Calu3 (cell line): ENCODE results near the gene CCDC158. TPM values are rescaled to one million over a fixed set of nuclear protein-coding genes. Genes with fewer than 3 reads are reported as not detected.
A peak's percentile ranks its signal among the peaks of the same experiment; 100 is the strongest.

Source experiments
- BruUV-seq: library from RNA; stranded (reverse); fragments of 400-500 nt; replicated peaks from 2 replicates; lab custom pipeline; 2021; lab: Mats Ljungman, UMichigan
- CTCF ChIA-PET: fragments of 300-600 bp; sonication (Branson Sonifier 250); formaldehyde crosslinking; loops from one replicate; lab custom pipeline; 2022; ENCODE audit warnings: antibody characterized with exemption; lab: Charles Lee
- DNase-seq: peaks from one replicate; pipeline ENCODE4 v3.0.0; 2022
- H3K27ac Mint-ChIP-seq: one replicate; pipeline ENCODE4 v1.8.0; 2022; ENCODE audit warnings: mixed read lengths; ENCODE audit not compliant: unreplicated experiment
- H3K27me3 Mint-ChIP-seq: one replicate; pipeline ENCODE4 v1.8.0; 2022; ENCODE audit warnings: mixed read lengths; ENCODE audit not compliant: unreplicated experiment
- H3K36me3 Mint-ChIP-seq: one replicate; pipeline ENCODE4 v1.8.0; 2022; ENCODE audit warnings: mild to moderate bottlenecking, moderate library complexity, mixed read lengths; ENCODE audit not compliant: insufficient read depth, unreplicated experiment
- H3K4me1 Mint-ChIP-seq: one replicate; pipeline ENCODE4 v1.8.0; 2022; ENCODE audit warnings: mild to moderate bottlenecking, low read depth, mixed read lengths; ENCODE audit not compliant: unreplicated experiment
- H3K4me3 Mint-ChIP-seq: one replicate; pipeline ENCODE4 v1.8.0; 2022; ENCODE audit warnings: mild to moderate bottlenecking, low read depth, moderate library complexity, mixed read lengths; ENCODE audit not compliant: unreplicated experiment
- H3K9me3 Mint-ChIP-seq: one replicate; pipeline ENCODE4 v1.8.0; 2022; ENCODE audit warnings: low read depth, mixed read lengths; ENCODE audit not compliant: unreplicated experiment
- CTCF ChIP-seq: fragments of 200-600 bp; IDR thresholded peaks from one replicate; pipeline ENCODE4 v1.8.0; 2022; ENCODE audit warnings: antibody characterized with exemption; ENCODE audit not compliant: unreplicated experiment
- intact Hi-C: fragments of 100-400 bp; cut with micrococcal nuclease; formaldehyde crosslinking; loops from one replicate; pipeline ENCODE4 v1.10.0; 2022; ENCODE audit not compliant: unreplicated experiment
- total RNA-seq: library from RNA; stranded (reverse); gene quantifications from 2 replicates; pipeline ENCODE4 v1.2.3, GENCODE V29; 2022

CCDC158 gene
- total RNA-seq, 1 experiment from 2014 or later, result not detected

GRCh38 chr4:76305971-76306881 lies 114.7 kb downstream of the CCDC158 start, which contains the start of gene STBD1:
TSS of gene STBD1 (plus strand) at chr4:76306733. CDS start at chr4:76306770, 37 bp downstream.
- no peak for TF ChIP-seq CTCF
- Mint-ChIP-seq H3K9me3 (no peaks in the 10 kb centered on the region), H3K4me1 (peaks cover 43% of the 10 kb centered on the region), H3K36me3 (peaks cover 24% of the 10 kb centered on the region), H3K27me3 (no peaks in the 10 kb centered on the region), H3K4me3 (peak within 1 kb of the TSS; percentile 91), H3K27ac (peak within 1 kb of the TSS; percentile 63)
- CTCF ChIA-PET, result interaction anchor here (0.7 to 2.5 kb wide), 7 partner anchors 13 to 141 kb away, joined by 3 to 16 read pairs (median 3); no protein-coding TSS in a partner anchor
- intact Hi-C loops, result loop anchor here (2.0 to 5.0 kb wide), 2 partner anchors 69 to 129 kb away; no protein-coding TSS in a partner anchor
- BruUV-seq, result TSS peak; percentile 66
- DNase-seq, result peak; percentile 77

- H3K27me3 Mint-ChIP-seq, result no peaks in the 10 kb centered on the region
- no peak for DNase-seq
- intact Hi-C loops, result loop anchor here (5.0 kb wide), 1 partner anchor 128 kb away; no protein-coding TSS in a partner anchor
- peak overlapping the region; percentile 91 for H3K4me3 Mint-ChIP-seq
- peaks cover 24% of the 10 kb centered on the region for H3K36me3 Mint-ChIP-seq
- CTCF ChIA-PET, result interaction anchor here (0.9 to 2.5 kb wide), 3 partner anchors 12 to 125 kb away, joined by 3 to 16 read pairs (median 4); no protein-coding TSS in a partner anchor
- BruUV-seq, result no TSS peak
- H3K4me1 Mint-ChIP-seq, result peaks cover 54% of the 10 kb centered on the region
- no peaks in the 10 kb centered on the region for H3K9me3 Mint-ChIP-seq
- no peak for TF ChIP-seq CTCF
- no peak overlapping the region for H3K27ac Mint-ChIP-seq
Measured at GRCh38 chr4:76305033-76305687, 115.8 kb downstream of the CCDC158 start.

GRCh38 chr4:76302826-76303438 lies 118.0 kb downstream of the CCDC158 start:
- no peaks in the 10 kb centered on the region for H3K27me3 Mint-ChIP-seq
- CTCF ChIA-PET, result no interaction called here
- no peak overlapping the region for H3K4me3 Mint-ChIP-seq
- peaks cover 4% of the 10 kb centered on the region for H3K9me3 Mint-ChIP-seq
- H3K27ac Mint-ChIP-seq, result no peak overlapping the region
- no TSS peak for BruUV-seq
- no peak for TF ChIP-seq CTCF
- DNase-seq, result no peak
- peaks cover 18% of the 10 kb centered on the region for H3K36me3 Mint-ChIP-seq
- intact Hi-C loops, result no loop called here
- H3K4me1 Mint-ChIP-seq, result peaks cover 52% of the 10 kb centered on the region

GRCh38 chr4:76301775-76302162 lies 119.2 kb downstream of the CCDC158 start:
- Mint-ChIP-seq H3K4me3 (no peak overlapping the region), H3K4me1 (peaks cover 52% of the 10 kb centered on the region), H3K36me3 (peaks cover 10% of the 10 kb centered on the region), H3K27ac (peak overlapping the region; percentile 77), H3K27me3 (no peaks in the 10 kb centered on the region), H3K9me3 (peaks cover 4% of the 10 kb centered on the region)
- DNase-seq, result no peak
- no TSS peak for BruUV-seq
- CTCF ChIA-PET, result no interaction called here
- no peak for TF ChIP-seq CTCF
- intact Hi-C loops, result no loop called here
